ENCODE data around the gene C11orf54. TPM values are rescaled to one million over a fixed set of nuclear protein-coding genes. Genes with fewer than 3 reads are reported as not detected.
"Not testable (repeated sequence)": the region's sequence is repeated elsewhere in the genome, so short reads cannot be mapped to it uniquely, and the experiment has no call there.

C11orf54 gene
- total and polyA plus RNA-seq, 2 donors (not counting 1 experiment from before 2014, with no cell fraction given), result 22.1 to 29.0 TPM

DNA sequence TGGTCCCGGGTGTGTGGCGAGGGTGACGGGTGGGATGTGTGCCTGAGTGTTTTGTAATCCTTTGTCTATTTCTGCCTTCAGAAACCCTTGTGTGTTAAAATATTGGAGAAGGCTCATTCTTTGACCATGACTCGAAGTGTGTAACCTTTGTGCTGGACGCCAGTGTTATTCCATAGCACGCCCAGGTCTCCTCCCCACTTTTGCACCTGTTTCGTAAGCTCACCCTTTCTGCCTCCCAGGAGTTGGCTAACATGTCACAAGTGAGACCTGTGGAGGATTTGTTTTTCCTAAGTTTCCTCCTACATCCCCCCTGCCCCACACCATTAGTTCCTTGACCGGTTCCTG, 382 bp downstream of the C11orf54 start:
- Histone ChIP-seq H4K20me1 (ENCODE audit: control insufficient read depth, extremely low read depth, insufficient read depth, low read length) (no peaks in the 10 kb centered on the region), H3K4me1 (ENCODE audit: control insufficient read depth, extremely low read depth, insufficient read depth, low read length) (peaks cover 3% of the 10 kb centered on the region), H3K4me2 (ENCODE audit: extremely low read depth, insufficient read depth, low read length) (peak overlapping the region; percentile 67), H3K36me3 (ENCODE audit: control insufficient read depth, insufficient read depth, low read length) (peaks cover 6% of the 10 kb centered on the region), H3K9me3 (ENCODE audit: control insufficient read depth, insufficient read depth, low read depth, low read length) (no peaks in the 10 kb centered on the region), H2AFZ (ENCODE audit: low read length) (peak overlapping the region; percentile 99), H3K27me3 (ENCODE audit: control insufficient read depth, insufficient read depth, low read length) (no peaks in the 10 kb centered on the region), H3K4me3 (replicated peaks in 1 of 4; ENCODE audit: control extremely low read depth in 1 of 4, insufficient read depth in 1 of 4, low read depth in 3 of 4, low read length in 4 of 4) (peak overlapping the region; percentile 78 to 98 (median 92)), H3K9ac (ENCODE audit: insufficient read depth, low read length) (peak overlapping the region; percentile 96), H3K27ac (ENCODE audit: insufficient read depth, low read length) (peak overlapping the region; percentile 95), H3K79me2 (ENCODE audit: control insufficient read depth, insufficient read depth, low read length) (peaks cover 48% of the 10 kb centered on the region)
- TF ChIP-seq, protein P1, sequence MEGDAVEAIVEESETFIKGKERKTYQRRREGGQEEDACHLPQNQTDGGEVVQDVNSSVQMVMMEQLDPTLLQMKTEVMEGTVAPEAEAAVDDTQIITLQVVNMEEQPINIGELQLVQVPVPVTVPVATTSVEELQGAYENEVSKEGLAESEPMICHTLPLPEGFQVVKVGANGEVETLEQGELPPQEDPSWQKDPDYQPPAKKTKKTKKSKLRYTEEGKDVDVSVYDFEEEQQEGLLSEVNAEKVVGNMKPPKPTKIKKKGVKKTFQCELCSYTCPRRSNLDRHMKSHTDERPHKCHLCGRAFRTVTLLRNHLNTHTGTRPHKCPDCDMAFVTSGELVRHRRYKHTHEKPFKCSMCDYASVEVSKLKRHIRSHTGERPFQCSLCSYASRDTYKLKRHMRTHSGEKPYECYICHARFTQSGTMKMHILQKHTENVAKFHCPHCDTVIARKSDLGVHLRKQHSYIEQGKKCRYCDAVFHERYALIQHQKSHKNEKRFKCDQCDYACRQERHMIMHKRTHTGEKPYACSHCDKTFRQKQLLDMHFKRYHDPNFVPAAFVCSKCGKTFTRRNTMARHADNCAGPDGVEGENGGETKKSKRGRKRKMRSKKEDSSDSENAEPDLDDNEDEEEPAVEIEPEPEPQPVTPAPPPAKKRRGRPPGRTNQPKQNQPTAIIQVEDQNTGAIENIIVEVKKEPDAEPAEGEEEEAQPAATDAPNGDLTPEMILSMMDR (conservative IDR thresholded peaks at IDR 0.05 in 1 of 2, IDR thresholded peaks at IDR 0.05 in 1 of 2; ENCODE audit: low read depth in 1 of 2, low read length in 2 of 2), result no peak
- no peak for TF ChIP-seq EZH2 (IDR thresholded peaks at IDR 0.05; ENCODE audit: low read length, missing control alignments)
- peak; percentile 67 for DNase-seq (ENCODE audit: low read depth in 2 of 2)

DNA sequence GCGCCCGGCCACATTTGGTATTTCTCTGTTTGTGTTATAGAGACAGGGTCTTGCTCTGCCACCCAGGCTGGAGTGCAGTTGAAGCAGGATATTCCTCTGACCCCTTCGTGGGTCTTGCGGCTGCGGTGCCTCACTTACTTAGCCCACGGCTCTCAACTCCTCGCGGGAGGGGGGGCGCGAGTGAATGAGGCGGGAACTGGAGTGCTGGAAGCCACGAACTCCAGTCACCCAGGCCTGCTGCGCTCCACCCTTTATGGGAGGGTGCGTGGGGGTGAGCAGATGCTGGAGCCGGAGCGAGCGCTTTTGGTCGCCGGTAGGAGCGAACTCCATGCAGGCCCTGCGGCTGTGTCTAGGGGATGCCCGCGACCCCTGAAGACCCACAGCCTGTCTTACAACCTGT, 1.8 kb downstream of the C11orf54 start:
- Histone ChIP-seq H3K79me2 (ENCODE audit: control insufficient read depth, insufficient read depth, low read length) (peaks cover 34% of the 10 kb centered on the region), H3K4me1 (ENCODE audit: control insufficient read depth, extremely low read depth, insufficient read depth, low read length) (no peaks in the 10 kb centered on the region), H3K9ac (ENCODE audit: insufficient read depth, low read length) (no peak overlapping the region), H3K4me3 (replicated peaks in 1 of 4; ENCODE audit: control extremely low read depth in 1 of 4, insufficient read depth in 1 of 4, low read depth in 3 of 4, low read length in 4 of 4) (no peak overlapping the region), H3K36me3 (ENCODE audit: control insufficient read depth, insufficient read depth, low read length) (peaks cover 5% of the 10 kb centered on the region), H3K27ac (ENCODE audit: insufficient read depth, low read length) (no peak overlapping the region), H3K4me2 (ENCODE audit: extremely low read depth, insufficient read depth, low read length) (no peak overlapping the region), H3K9me3 (ENCODE audit: control insufficient read depth, insufficient read depth, low read depth, low read length) (no peaks in the 10 kb centered on the region), H3K27me3 (ENCODE audit: control insufficient read depth, insufficient read depth, low read length) (no peaks in the 10 kb centered on the region), H4K20me1 (ENCODE audit: control insufficient read depth, extremely low read depth, insufficient read depth, low read length) (no peaks in the 10 kb centered on the region), H2AFZ (ENCODE audit: low read length) (no peak overlapping the region)
- DNase-seq (ENCODE audit: low read depth in 2 of 2), result no peak
- TF ChIP-seq EZH2 (IDR thresholded peaks at IDR 0.05; ENCODE audit: low read length, missing control alignments), result no peak
- TF ChIP-seq, protein P1 (conservative IDR thresholded peaks at IDR 0.05 in 1 of 2, IDR thresholded peaks at IDR 0.05 in 1 of 2; ENCODE audit: low read depth in 1 of 2, low read length in 2 of 2), result no peak

DNA sequence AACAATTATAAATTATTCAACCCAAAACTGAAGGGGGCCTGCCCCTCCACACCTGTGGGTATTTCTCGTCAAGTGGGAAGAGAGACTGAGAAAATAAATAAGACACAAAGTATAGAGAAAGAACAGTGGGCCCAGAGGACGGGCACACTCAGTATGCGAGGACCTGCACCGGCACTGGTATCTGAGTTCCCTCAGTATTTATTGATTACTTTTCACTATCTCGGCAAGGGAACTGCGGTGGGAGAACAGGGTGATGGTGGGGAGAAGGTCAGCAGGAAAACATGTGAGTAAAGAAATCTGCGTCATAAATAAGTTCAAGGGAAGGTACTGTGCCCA, 3.2 kb downstream of the C11orf54 start:
- H3K4me2 ChIP-seq (ENCODE audit: extremely low read depth, insufficient read depth, low read length), result no peak overlapping the region
- TF ChIP-seq, protein P1 (conservative IDR thresholded peaks at IDR 0.05 in 1 of 2, IDR thresholded peaks at IDR 0.05 in 1 of 2; ENCODE audit: low read depth in 1 of 2, low read length in 2 of 2), result no peak
- no peak for TF ChIP-seq EZH2 (IDR thresholded peaks at IDR 0.05; ENCODE audit: low read length, missing control alignments)
- no peak overlapping the region for H3K27ac ChIP-seq (ENCODE audit: insufficient read depth, low read length)
- H3K9me3 ChIP-seq (ENCODE audit: control insufficient read depth, insufficient read depth, low read depth, low read length), result no peaks in the 10 kb centered on the region
- no peak for DNase-seq (ENCODE audit: low read depth in 2 of 2)
- no peak overlapping the region for H2AFZ ChIP-seq (ENCODE audit: low read length)
- no peak overlapping the region for H3K4me3 ChIP-seq (replicated peaks in 1 of 4; ENCODE audit: control extremely low read depth in 1 of 4, insufficient read depth in 1 of 4, low read depth in 3 of 4, low read length in 4 of 4)
- peaks cover 21% of the 10 kb centered on the region for H3K79me2 ChIP-seq (ENCODE audit: control insufficient read depth, insufficient read depth, low read length)
- peaks cover 2% of the 10 kb centered on the region for H3K36me3 ChIP-seq (ENCODE audit: control insufficient read depth, insufficient read depth, low read length)
- no peaks in the 10 kb centered on the region for H4K20me1 ChIP-seq (ENCODE audit: control insufficient read depth, extremely low read depth, insufficient read depth, low read length)
- H3K9ac ChIP-seq (ENCODE audit: insufficient read depth, low read length), result no peak overlapping the region
- no peaks in the 10 kb centered on the region for H3K27me3 ChIP-seq (ENCODE audit: control insufficient read depth, insufficient read depth, low read length)
- no peaks in the 10 kb centered on the region for H3K4me1 ChIP-seq (ENCODE audit: control insufficient read depth, extremely low read depth, insufficient read depth, low read length)

DNA sequence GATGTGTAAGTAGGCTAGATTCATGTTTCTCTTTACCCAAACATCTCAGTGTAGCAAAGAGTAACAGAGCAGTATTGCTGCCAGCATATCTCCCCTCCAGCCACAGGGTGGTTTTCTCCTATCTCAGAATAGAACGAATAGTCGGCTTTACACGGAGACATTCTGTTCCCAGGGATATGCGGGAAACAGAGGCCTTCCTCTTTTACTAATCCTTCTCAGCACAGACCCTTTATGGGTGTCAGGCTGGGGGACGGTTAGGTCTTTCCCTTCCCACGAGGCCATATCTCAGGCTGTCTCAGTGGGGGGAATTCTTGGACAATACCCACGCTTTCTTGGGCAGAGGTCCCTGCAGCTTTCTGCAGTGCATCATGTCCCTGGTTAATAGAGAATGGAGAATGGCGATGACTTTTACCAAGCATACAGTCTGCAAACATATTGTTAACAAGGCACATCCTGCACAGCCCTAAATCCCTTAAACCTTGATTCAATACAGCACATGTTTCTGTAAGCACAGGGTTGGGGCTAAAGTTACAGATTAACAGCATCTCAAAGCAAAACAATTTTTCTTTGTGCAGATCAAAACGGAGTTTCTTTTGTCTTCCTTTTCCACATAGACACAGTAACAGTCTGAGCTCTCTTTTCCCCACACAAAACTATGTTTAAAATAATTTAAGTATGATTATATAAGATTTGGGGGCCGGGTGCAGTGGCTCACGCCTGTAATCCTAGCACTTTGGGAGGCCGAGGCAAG, 3.7 kb downstream of the C11orf54 start:
- not testable (repeated sequence) for H3K27me3 ChIP-seq (ENCODE audit: control insufficient read depth, insufficient read depth, low read length); H3K9me3 ChIP-seq (ENCODE audit: control insufficient read depth, insufficient read depth, low read depth, low read length); H3K4me3 ChIP-seq (replicated peaks in 1 of 4; ENCODE audit: control extremely low read depth in 1 of 4, insufficient read depth in 1 of 4, low read depth in 3 of 4, low read length in 4 of 4); H3K27ac ChIP-seq (ENCODE audit: insufficient read depth, low read length); H3K4me2 ChIP-seq (ENCODE audit: extremely low read depth, insufficient read depth, low read length); H3K9ac ChIP-seq (ENCODE audit: insufficient read depth, low read length); H3K4me1 ChIP-seq (ENCODE audit: control insufficient read depth, extremely low read depth, insufficient read depth, low read length); H3K36me3 ChIP-seq (ENCODE audit: control insufficient read depth, insufficient read depth, low read length); H2AFZ ChIP-seq (ENCODE audit: low read length); H4K20me1 ChIP-seq (ENCODE audit: control insufficient read depth, extremely low read depth, insufficient read depth, low read length)
- peaks cover 15% of the 10 kb centered on the region for H3K79me2 ChIP-seq (ENCODE audit: control insufficient read depth, insufficient read depth, low read length)
- DNase-seq (ENCODE audit: low read depth in 2 of 2), result peak in 1 of 2 donors; percentile 32
